Jurkat, Clone E6-1 (cell line): ENCODE data around the gene ITPR1.

Experiments
- DNase-seq: peaks from one replicate; pipeline ENCODE4 v3.0.0-alpha.2; 2011; ENCODE audit warnings: low read depth, low spot score
- H3K4me3 ChIP-seq: 2 replicates; pipeline ENCODE4 v1.5.1; 2011; ENCODE audit warnings: mild to moderate bottlenecking, low read length, control low read depth, moderate library complexity

Gene ITPR1

GRCh38 chr3:4688411-4688810 lies 195.3 kb downstream of the ITPR1 start:
- no peak for DNase-seq
- H3K4me3 ChIP-seq = no peak overlapping the region

- no peak overlapping the region for H3K4me3 ChIP-seq
- DNase-seq = no peak
These were observed 195.9 kb downstream of the ITPR1 start for GRCh38 chr3:4689021-4689420.

- no peak for DNase-seq
- no peak overlapping the region for H3K4me3 ChIP-seq
These were observed 197.1 kb downstream of the ITPR1 start for GRCh38 chr3:4690277-4690676.

- no peak overlapping the region for H3K4me3 ChIP-seq
- no peak for DNase-seq
These were observed 200.5 kb downstream of the ITPR1 start for GRCh38 chr3:4693620-4694019.

GRCh38 chr3:4695846-4696245 lies 202.7 kb downstream of the ITPR1 start:
- H3K4me3 ChIP-seq = no peak overlapping the region
- no peak for DNase-seq

- no peak overlapping the region for H3K4me3 ChIP-seq
These were observed 203.1 kb downstream of the ITPR1 start for GRCh38 chr3:4696266-4696665.

GRCh38 chr3:4698125-4698821 lies 205.1 kb downstream of the ITPR1 start:
- no peak for DNase-seq
- no peak overlapping the region for H3K4me3 ChIP-seq

More at GRCh38 chr3:4696266-4696665, 203.1 kb downstream of the ITPR1 start:
- DNase-seq = no peak

GRCh38 chr3:4703054-4703480 lies 209.9 kb downstream of the ITPR1 start:
- no peak overlapping the region for H3K4me3 ChIP-seq
- no peak for DNase-seq

- no peak for DNase-seq
These were observed 211.4 kb downstream of the ITPR1 start for GRCh38 chr3:4704552-4704951.

GRCh38 chr3:4707324-4707723 lies 214.2 kb downstream of the ITPR1 start:
- no peak for DNase-seq
- no peak overlapping the region for H3K4me3 ChIP-seq

More at GRCh38 chr3:4704552-4704951, 211.4 kb downstream of the ITPR1 start:
- H3K4me3 ChIP-seq = no peak overlapping the region

GRCh38 chr3:4708230-4708629 lies 215.1 kb downstream of the ITPR1 start:
- no peak for DNase-seq
- no peak overlapping the region for H3K4me3 ChIP-seq

- DNase-seq = no peak
- no peak overlapping the region for H3K4me3 ChIP-seq
These were observed 216.2 kb downstream of the ITPR1 start for GRCh38 chr3:4709341-4709740.

GRCh38 chr3:4710191-4710590 lies 217.0 kb downstream of the ITPR1 start:
- H3K4me3 ChIP-seq = no peak overlapping the region
- DNase-seq = no peak

- DNase-seq = no peak
- H3K4me3 ChIP-seq = no peak overlapping the region
These were observed 218.5 kb downstream of the ITPR1 start for GRCh38 chr3:4711680-4711992.

- H3K4me3 ChIP-seq = no peak overlapping the region
- DNase-seq = no peak
These were observed 219.0 kb downstream of the ITPR1 start for GRCh38 chr3:4712109-4712508.

GRCh38 chr3:4714045-4714444 lies 220.9 kb downstream of the ITPR1 start:
- H3K4me3 ChIP-seq = no peak overlapping the region

GRCh38 chr3:4716266-4716665 lies 223.1 kb downstream of the ITPR1 start:
- H3K4me3 ChIP-seq = no peak overlapping the region
- no peak for DNase-seq

More at GRCh38 chr3:4714045-4714444, 220.9 kb downstream of the ITPR1 start:
- no peak for DNase-seq

GRCh38 chr3:4716706-4717362 lies 223.7 kb downstream of the ITPR1 start:
- DNase-seq = no peak
- H3K4me3 ChIP-seq = no peak overlapping the region

- DNase-seq = no peak
- no peak overlapping the region for H3K4me3 ChIP-seq
These were observed 224.2 kb downstream of the ITPR1 start for GRCh38 chr3:4717363-4717740.

- no peak overlapping the region for H3K4me3 ChIP-seq
- no peak for DNase-seq
These were observed 225.1 kb downstream of the ITPR1 start for GRCh38 chr3:4718179-4718736.

GRCh38 chr3:4719046-4719501 lies 225.9 kb downstream of the ITPR1 start:
- no peak for DNase-seq
- H3K4me3 ChIP-seq = no peak overlapping the region
